H1 (cell line): Measurements from ENCODE around the gene TRAK1. TPM values are rescaled to one million over a fixed set of nuclear protein-coding genes. Genes with fewer than 3 reads are reported as not detected.

Experiments
- CTCF ChIA-PET: fragments of 300-600 bp; sonication (Branson Sonifier 250); formaldehyde crosslinking; loops from one replicate; lab custom pipeline; 2021; ENCODE audit not compliant: partially characterized antibody; lab: Charles Lee
- POLR2A ChIA-PET: fragments of 300-600 bp; sonication (Branson Sonifier 250); formaldehyde crosslinking; loops from one replicate; lab custom pipeline; 2021; ENCODE audit warnings: inconsistent platforms; ENCODE audit not compliant: partially characterized antibody; lab: Charles Lee
- DNase-seq, 2 experiments: peaks; one replicate each; pipeline versions ENCODE4 v3.0.0 to v3.0.0-alpha.2; 2010 to 2022; ENCODE audit warnings: low spot score in 2 of 2, low read depth in 1 of 2, mixed read lengths in 1 of 2
- FAIRE-seq: peaks from 2 replicates; lab custom pipeline; 2011; peaks lifted over from hg19 to GRCh38; lab: Jason Lieb, UNC
- H2AFZ ChIP-seq: 2 replicates; pipeline ENCODE4 v1.8.1; 2012; ENCODE audit warnings: low read length, inconsistent platforms
- H2AK5ac ChIP-seq: 2 replicates; pipeline ENCODE4 v1.6.1; 2013; ENCODE audit warnings: low read depth, low read length
- H2BK120ac ChIP-seq: replicated peaks from 2 replicates; pipeline ENCODE3; 2013; ENCODE audit warnings: low read depth, low read length, inconsistent platforms
- H2BK12ac ChIP-seq: 2 replicates; pipeline ENCODE4 v1.6.1; 2013; ENCODE audit warnings: low read depth, low read length
- H2BK15ac ChIP-seq: 2 replicates; pipeline ENCODE4 v1.6.1; 2013; ENCODE audit warnings: low read length
- H2BK20ac ChIP-seq: 2 replicates; pipeline ENCODE4 v1.6.1; 2013; ENCODE audit warnings: low read length
- H2BK5ac ChIP-seq: 2 replicates; pipeline ENCODE4 v1.6.1; 2013; ENCODE audit warnings: low read depth, low read length
- H3K14ac ChIP-seq: 2 replicates; pipeline ENCODE4 v1.6.1; 2013; ENCODE audit warnings: inconsistent platforms; ENCODE audit not compliant: insufficient read length
- H3K18ac ChIP-seq: 2 replicates; pipeline ENCODE4 v1.6.1; 2013; ENCODE audit warnings: low read length; ENCODE audit errors: extremely low read depth
- H3K23ac ChIP-seq: 2 replicates; pipeline ENCODE4 v1.6.1; 2013; ENCODE audit warnings: inconsistent platforms; ENCODE audit not compliant: insufficient read length
- H3K23me2 ChIP-seq: 2 replicates; pipeline ENCODE4 v1.6.1; 2013; ENCODE audit warnings: low read depth, low read length
- H3K27ac ChIP-seq: 2 replicates; pipeline ENCODE4 v1.6.1; 2011; ENCODE audit warnings: low read depth, low read length, inconsistent platforms
- H3K27me3 ChIP-seq, 4 experiments: replicated peaks in 1 of 4; 1 replicate in 1 of 4; 2 replicates in 3 of 4; pipeline versions ENCODE4 v1.6.1 to v1.8.1; 2011 to 2013; ENCODE audit warnings: low read length in 3 of 4, mild to moderate bottlenecking in 3 of 4, inconsistent platforms in 2 of 4, mixed read lengths in 2 of 4, moderate library complexity in 1 of 4; ENCODE audit not compliant: control insufficient read depth in 3 of 4, insufficient read depth in 3 of 4; ENCODE audit errors: extremely low read depth in 1 of 4
- H3K36me3 ChIP-seq, 4 experiments: 2 replicates each; pipeline versions ENCODE4 v1.6.1 to v1.8.1; 2011 to 2013; ENCODE audit warnings: mild to moderate bottlenecking in 4 of 4, low read length in 3 of 4, moderate library complexity in 2 of 4, control low read depth in 1 of 4, inconsistent platforms in 1 of 4; ENCODE audit not compliant: insufficient read depth in 4 of 4, control insufficient read depth in 2 of 4
- H3K4ac ChIP-seq: replicated peaks from 2 replicates; pipeline ENCODE3; 2013; ENCODE audit warnings: low read length, low read depth, mixed read lengths, inconsistent platforms; ENCODE audit not compliant: insufficient read length
- H3K4me1 ChIP-seq, 4 experiments: replicated peaks in 1 of 4; 1 replicate in 1 of 4; 2 replicates in 3 of 4; pipeline versions ENCODE4 v1.6.1 to v1.8.1; 2011 to 2013; ENCODE audit warnings: low read length in 3 of 4, inconsistent platforms in 2 of 4, mixed read lengths in 1 of 4; ENCODE audit not compliant: insufficient read depth in 4 of 4, control insufficient read depth in 3 of 4
- H3K4me2 ChIP-seq, 2 experiments: 2 replicates each; pipeline versions ENCODE4 v1.6.1 to v1.8.1; 2011 to 2013; ENCODE audit warnings: low read depth in 2 of 2, low read length in 2 of 2, control low read depth in 1 of 2, inconsistent platforms in 1 of 2, mild to moderate bottlenecking in 1 of 2; ENCODE audit not compliant: insufficient read depth in 1 of 2
- H3K4me3 ChIP-seq, 4 experiments: fragments of 200-600, 300-600 bp in 1 of 4; sonication (generic), shearing (Covaris generic), sonication (Bioruptor Twin) in 1 of 4; 2 replicates each; pipeline versions ENCODE4 v1.5.1 to v1.8.1; 2011 to 2016; ENCODE audit warnings: low read length in 4 of 4, low read depth in 3 of 4, control low read depth in 2 of 4, inconsistent platforms in 2 of 4, mild to moderate bottlenecking in 2 of 4, mixed read lengths in 1 of 4, moderate library complexity in 1 of 4; ENCODE audit not compliant: insufficient read depth in 2 of 4; ENCODE audit errors: extremely low read depth in 1 of 4
- H3K56ac ChIP-seq: replicated peaks from 2 replicates; pipeline ENCODE3; 2013; ENCODE audit warnings: low read depth, mild to moderate bottlenecking, mixed read lengths, low read length, inconsistent platforms; ENCODE audit not compliant: insufficient read length
- H3K79me1 ChIP-seq: 2 replicates; pipeline ENCODE4 v1.6.1; 2013; ENCODE audit warnings: low read depth, low read length, control low read depth
- H3K79me2 ChIP-seq, 2 experiments: 2 replicates each; pipeline versions ENCODE4 v1.6.1 to v1.8.1; 2012 to 2013; ENCODE audit warnings: low read length in 2 of 2, mild to moderate bottlenecking in 2 of 2, inconsistent platforms in 1 of 2; ENCODE audit not compliant: insufficient read depth in 2 of 2, control insufficient read depth in 1 of 2
- H3K9ac ChIP-seq, 4 experiments: replicated peaks in 1 of 4; 1 replicate in 1 of 4; 2 replicates in 3 of 4; pipeline versions ENCODE4 v1.6.1 to v1.8.1; 2011 to 2013; ENCODE audit warnings: low read depth in 3 of 4, low read length in 3 of 4, control low read depth in 2 of 4, mild to moderate bottlenecking in 2 of 4, moderate library complexity in 2 of 4, inconsistent platforms in 1 of 4; ENCODE audit errors: extremely low read depth in 1 of 4
- H3K9me3 ChIP-seq, 2 experiments: 2 replicates each; pipeline versions ENCODE4 v1.6.1 to v1.8.1; 2012 to 2013; ENCODE audit warnings: mild to moderate bottlenecking in 2 of 2, moderate library complexity in 2 of 2, control low read depth in 1 of 2, inconsistent platforms in 1 of 2, low read depth in 1 of 2, low read length in 1 of 2, mixed read lengths in 1 of 2; ENCODE audit not compliant: insufficient read depth in 2 of 2
- H4K20me1 ChIP-seq, 2 experiments: replicated peaks in 1 of 2; 2 replicates each; pipeline versions ENCODE3 to v1.8.1; 2011 to 2013; ENCODE audit warnings: inconsistent platforms in 2 of 2, low read length in 2 of 2, mild to moderate bottlenecking in 1 of 2; ENCODE audit not compliant: insufficient read depth in 2 of 2, control insufficient read depth in 1 of 2
- H4K5ac ChIP-seq: 2 replicates; pipeline ENCODE4 v1.6.1; 2013; ENCODE audit warnings: low read length, low read depth, mixed read lengths, inconsistent platforms; ENCODE audit not compliant: insufficient read length
- H4K8ac ChIP-seq: 2 replicates; pipeline ENCODE4 v1.8.0; 2013; ENCODE audit warnings: mild to moderate bottlenecking, moderate library complexity, low read length, inconsistent platforms; ENCODE audit not compliant: insufficient read depth; ENCODE audit errors: extremely low read depth
- H4K91ac ChIP-seq: replicated peaks from 2 replicates; pipeline ENCODE3; 2013; ENCODE audit warnings: low read length, mixed read lengths, inconsistent platforms; ENCODE audit not compliant: insufficient read length
- EZH2 ChIP-seq: fragments of 200-600 bp; sonication (generic); IDR thresholded peaks from 2 replicates; pipeline ENCODE4 v1.7.1; 2012; ENCODE audit warnings: low read depth, mild to moderate bottlenecking, moderate library complexity, low read length, inconsistent platforms; ENCODE audit not compliant: severe bottlenecking
- SIN3A ChIP-seq, 2 experiments: IDR thresholded peaks in 1 of 2; conservative IDR thresholded peaks in 1 of 2; 2 replicates each; pipeline ENCODE4 v1.6.1; 2011 to 2012; ENCODE audit warnings: low read length in 2 of 2, improper control_type of control experiment in 1 of 2, low read depth in 1 of 2, mild to moderate bottlenecking in 1 of 2
- TBP ChIP-seq: IDR thresholded peaks from 2 replicates; pipeline ENCODE4 v1.6.1; 2011; ENCODE audit warnings: low read depth, low read length, improper control_type of control experiment
- TCF12 ChIP-seq: IDR thresholded peaks from 2 replicates; pipeline ENCODE4 v1.6.1; 2011; ENCODE audit warnings: low read depth, mild to moderate bottlenecking, low read length
- WGBS, 2 experiments: shearing (Covaris generic) in 1 of 2; methylation state at CpG; one replicate each; pipeline versions ENCODE4 v1.1.6 to v1.1.7; 2013 to 2015; ENCODE audit warnings: low lambda C conversion rate in 2 of 2, mixed read lengths in 2 of 2, inconsistent platforms in 1 of 2, low coverage in 1 of 2, missing lambda C conversion rate in 1 of 2; ENCODE audit not compliant: insufficient replicate concordance in 2 of 2, insufficient coverage in 1 of 2, insufficient read length in 1 of 2; ENCODE audit errors: extremely low coverage in 1 of 2, missing lambda C conversion rate in 1 of 2; 5-methylcytosine and 5-hydroxymethylcytosine counted together
- polyA plus RNA-seq, 7 experiments: library from polyadenylated mRNA; depleted of rRNA in 3 of 7; stranded (reverse) in 5 of 7; unstranded in 2 of 7; fragments of >200 nt in 5 of 7; fragments of 200-250 nt in 2 of 7; gene quantifications; 1 replicate in 5 of 7; 2 replicates in 1 of 7; 4 replicates in 1 of 7; pipeline versions ENCODE4 v1.2.1 to v1.2.3, GENCODE V29; 2011 to 2013; ENCODE audit warnings: missing spikeins in 2 of 7, mixed read lengths in 2 of 7
- total RNA-seq: library from RNA; stranded (reverse); fragmentation: NEBNext Ultra II Directional; extraction: Animal tissue kit (Norgen Biotek cat#: 25700); gene quantifications from 2 replicates; pipeline ENCODE4 v1.2.1, GENCODE V29; 2021

Gene TRAK1
- total and polyA plus RNA-seq, 2 of the 8 experiments (the other 6 are each of a cell fraction or from before 2014, with no cell fraction given) = 21.3 to 32.7 TPM

DNA sequence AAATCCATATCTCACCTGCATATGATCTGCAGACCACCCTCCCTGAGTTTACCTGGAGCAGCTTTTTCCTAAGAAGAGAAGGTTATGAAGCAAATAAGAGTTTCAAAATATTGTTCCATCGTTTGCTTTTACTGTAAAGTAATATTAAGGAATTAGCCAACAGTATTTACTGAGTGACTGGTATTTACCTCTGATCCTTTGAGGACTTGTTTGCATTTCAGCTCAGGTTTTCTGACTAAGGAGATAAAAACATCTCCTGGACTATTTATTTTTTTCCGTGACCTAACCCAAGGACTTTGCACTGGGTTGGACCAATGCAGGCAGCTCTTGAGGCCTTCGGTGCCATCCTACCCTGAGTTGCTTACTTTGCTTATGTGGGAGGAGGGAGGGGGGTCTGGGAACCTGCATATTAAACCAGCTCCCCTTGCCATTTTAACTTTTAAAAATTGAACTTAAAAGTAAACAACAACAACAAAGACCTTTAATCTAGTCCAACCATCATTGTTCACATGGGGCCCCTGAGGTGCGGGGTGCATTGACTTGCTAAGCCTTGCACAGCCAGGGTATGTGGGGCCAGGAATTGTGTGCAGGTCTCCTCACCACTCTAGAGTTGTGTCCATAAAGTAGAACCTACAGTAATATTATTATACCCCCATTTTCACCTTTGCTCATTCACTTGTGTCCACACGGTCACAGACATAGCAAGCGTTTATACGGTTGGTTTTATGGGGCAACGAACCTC lies 39.3 kb downstream of the TRAK1 start:
- Histone ChIP-seq H3K23me2 (no peaks in the 10 kb centered on the region), H3K18ac (no peak overlapping the region), H4K91ac (no peak overlapping the region), H3K23ac (no peak overlapping the region), H4K20me1 (no peaks in the 10 kb centered on the region), H4K8ac (no peak overlapping the region), H3K27ac (no peak overlapping the region), H3K9ac (no peak overlapping the region), H2AK5ac (no peak overlapping the region), H4K5ac (no peak overlapping the region), H3K36me3 (peaks cover 0 to 3% (median 0%) of the 10 kb centered on the region in 4 experiments; a peak in 2 of 8 replicates), H2BK5ac (no peak overlapping the region), H3K27me3 (no peaks in the 10 kb centered on the region), H3K4me2 (no peak overlapping the region), H3K4ac (no peak overlapping the region), H3K79me2 (no peaks in the 10 kb centered on the region; a peak in 1 of 4 replicates), H3K56ac (no peak overlapping the region), H3K9me3 (no peaks in the 10 kb centered on the region), H2BK20ac (no peak overlapping the region), H2BK120ac (no peak overlapping the region), H2BK15ac (no peak overlapping the region), H3K4me1 (peaks cover 0 to 5% (median 2%) of the 10 kb centered on the region in 4 experiments; a peak in 2 of 7 replicates), H3K14ac (no peak overlapping the region), H3K4me3 (no peak overlapping the region), H3K79me1 (no peaks in the 10 kb centered on the region), H2BK12ac (no peak overlapping the region; the same call in 1 of the 2 replicates), H2AFZ (no peak overlapping the region)
- FAIRE-seq = no peak
- WGBS, 2 experiments = 95% methylated on average over 8 of the region's 8 CpGs; no CpG with 5 or more reads in 1 of the 2 experiments
- no peak for DNase-seq
- POLR2A ChIA-PET = no interaction called here
- CTCF ChIA-PET = interaction anchor here (1.0 to 3.7 kb wide), 4 partner anchors 13 to 60 kb away, joined by 3 to 17 read pairs (median 4); no protein-coding TSS in a partner anchor
- TF ChIP-seq EZH2 = no peak
- no peak for TF ChIP-seq TBP
- no peak for TF ChIP-seq TCF12
- no peak for TF ChIP-seq SIN3A (conservative IDR thresholded peaks at IDR 0.05 in 1 of 2, IDR thresholded peaks at IDR 0.05 in 1 of 2; ENCODE audit: low read depth in 1 of 2, low read length in 2 of 2)
